SK-N-SH (cell line): Measurements from ENCODE around the gene PPP2R3A.
A peak's percentile ranks its signal among the peaks of the same experiment; 100 is the strongest.

ENCODE experiments used
- EP300 ChIP-seq, 2 experiments: IDR thresholded peaks; 2 replicates each; pipeline versions ENCODE4 v1.4.0 to v1.6.1; 2012; ENCODE audit warnings: borderline replicate concordance in 1 of 2, low read depth in 1 of 2, low read length in 1 of 2
- EZH2phosphoT487 ChIP-seq: fragments of 200-600 bp; sonication (generic); IDR thresholded peaks from 2 replicates; pipeline ENCODE4 v1.6.1; 2017; ENCODE audit warnings: low read depth, mixed run types, mild to moderate bottlenecking, antibody characterized with exemption, moderate library complexity, borderline replicate concordance
- FOSL2 ChIP-seq: IDR thresholded peaks from 2 replicates; pipeline ENCODE4 v1.4.0; 2012; ENCODE audit warnings: low read depth, mild to moderate bottlenecking, moderate library complexity, borderline replicate concordance
- FOXM1 ChIP-seq: IDR thresholded peaks from 2 replicates; pipeline ENCODE4 v1.4.0; 2012; ENCODE audit warnings: low read depth, mild to moderate bottlenecking
- SMC3 ChIP-seq: IDR thresholded peaks from 2 replicates; pipeline ENCODE4 v1.6.1; 2012; ENCODE audit warnings: low read depth, low read length, improper control_type of control experiment
- TF ChIP-seq, protein P1 (sequence below): fragments of 200-600 bp; sonication (generic); IDR thresholded peaks from 2 replicates; pipeline ENCODE4 v1.6.1; 2017; ENCODE audit warnings: antibody characterized with exemption, mild to moderate bottlenecking, moderate library complexity
- TF ChIP-seq, protein P2 (sequence below): IDR thresholded peaks from 2 replicates; pipeline ENCODE4 v1.4.0; 2012; ENCODE audit warnings: low read depth
- TF ChIP-seq, protein P3 (sequence below): fragments of 150-350 bp; IDR thresholded peaks from 2 replicates; pipeline ENCODE4 v1.6.1; 2017; ENCODE audit warnings: antibody characterized with exemption, low read length, low read depth, borderline replicate concordance
- TF ChIP-seq, protein P4 (sequence below): IDR thresholded peaks from 2 replicates; pipeline ENCODE4 v1.4.0; 2012; ENCODE audit warnings: low read depth, borderline replicate concordance

DNA sequence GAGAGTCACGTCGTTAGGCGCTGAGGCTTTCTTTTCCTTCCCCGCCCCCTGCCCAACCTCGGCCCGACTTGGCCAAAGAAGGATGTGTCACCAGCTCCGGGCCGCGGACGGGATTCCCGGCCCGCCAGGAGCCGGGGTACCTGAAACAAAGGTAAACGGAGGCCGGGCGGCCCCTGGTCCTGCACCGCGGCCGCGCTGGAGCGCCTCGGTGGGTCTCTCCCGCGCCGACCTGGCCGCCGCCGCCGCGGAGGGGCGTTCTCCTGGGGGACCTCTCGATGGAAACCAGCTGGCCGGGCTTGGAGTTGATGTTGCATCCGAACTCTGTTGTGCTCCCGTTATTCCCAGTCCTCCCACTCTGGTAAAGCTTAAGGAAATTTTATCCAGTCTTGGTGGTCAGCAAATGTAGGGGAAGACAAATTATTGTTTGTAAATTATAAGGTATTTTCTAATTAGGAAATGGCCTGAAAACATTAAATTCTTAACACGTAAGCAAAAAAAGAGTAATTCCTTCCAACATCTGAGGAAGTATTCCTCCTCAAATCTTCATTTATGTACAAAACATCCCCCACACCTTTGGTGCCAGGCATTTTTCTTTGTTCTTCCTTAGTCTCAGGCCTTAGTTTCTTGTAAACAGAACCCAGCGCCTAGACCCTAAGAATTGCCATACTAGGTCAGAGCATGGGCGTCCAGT, 888 bp downstream of the PPP2R3A start:
- TF ChIP-seq, protein P1, sequence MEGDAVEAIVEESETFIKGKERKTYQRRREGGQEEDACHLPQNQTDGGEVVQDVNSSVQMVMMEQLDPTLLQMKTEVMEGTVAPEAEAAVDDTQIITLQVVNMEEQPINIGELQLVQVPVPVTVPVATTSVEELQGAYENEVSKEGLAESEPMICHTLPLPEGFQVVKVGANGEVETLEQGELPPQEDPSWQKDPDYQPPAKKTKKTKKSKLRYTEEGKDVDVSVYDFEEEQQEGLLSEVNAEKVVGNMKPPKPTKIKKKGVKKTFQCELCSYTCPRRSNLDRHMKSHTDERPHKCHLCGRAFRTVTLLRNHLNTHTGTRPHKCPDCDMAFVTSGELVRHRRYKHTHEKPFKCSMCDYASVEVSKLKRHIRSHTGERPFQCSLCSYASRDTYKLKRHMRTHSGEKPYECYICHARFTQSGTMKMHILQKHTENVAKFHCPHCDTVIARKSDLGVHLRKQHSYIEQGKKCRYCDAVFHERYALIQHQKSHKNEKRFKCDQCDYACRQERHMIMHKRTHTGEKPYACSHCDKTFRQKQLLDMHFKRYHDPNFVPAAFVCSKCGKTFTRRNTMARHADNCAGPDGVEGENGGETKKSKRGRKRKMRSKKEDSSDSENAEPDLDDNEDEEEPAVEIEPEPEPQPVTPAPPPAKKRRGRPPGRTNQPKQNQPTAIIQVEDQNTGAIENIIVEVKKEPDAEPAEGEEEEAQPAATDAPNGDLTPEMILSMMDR: no peak
- TF ChIP-seq EZH2phosphoT487 (no peak), EP300 (IDR thresholded peaks at IDR 0.05; ENCODE audit: borderline replicate concordance in 1 of 2, low read depth in 1 of 2, low read length in 1 of 2) (0 out of 4 replicates have a peak, but pooled peaks of 1 of the 2 experiments have one; percentile 15), FOXM1 (no peak), SMC3 (0 out of 2 replicates have a peak, but pooled peaks have one; percentile 1), FOSL2 (no peak)
- TF ChIP-seq, protein P2, sequence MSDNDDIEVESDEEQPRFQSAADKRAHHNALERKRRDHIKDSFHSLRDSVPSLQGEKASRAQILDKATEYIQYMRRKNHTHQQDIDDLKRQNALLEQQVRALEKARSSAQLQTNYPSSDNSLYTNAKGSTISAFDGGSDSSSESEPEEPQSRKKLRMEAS: no peak
- TF ChIP-seq, protein P3, sequence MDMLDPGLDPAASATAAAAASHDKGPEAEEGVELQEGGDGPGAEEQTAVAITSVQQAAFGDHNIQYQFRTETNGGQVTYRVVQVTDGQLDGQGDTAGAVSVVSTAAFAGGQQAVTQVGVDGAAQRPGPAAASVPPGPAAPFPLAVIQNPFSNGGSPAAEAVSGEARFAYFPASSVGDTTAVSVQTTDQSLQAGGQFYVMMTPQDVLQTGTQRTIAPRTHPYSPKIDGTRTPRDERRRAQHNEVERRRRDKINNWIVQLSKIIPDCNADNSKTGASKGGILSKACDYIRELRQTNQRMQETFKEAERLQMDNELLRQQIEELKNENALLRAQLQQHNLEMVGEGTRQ: no peak
- TF ChIP-seq, protein P4, sequence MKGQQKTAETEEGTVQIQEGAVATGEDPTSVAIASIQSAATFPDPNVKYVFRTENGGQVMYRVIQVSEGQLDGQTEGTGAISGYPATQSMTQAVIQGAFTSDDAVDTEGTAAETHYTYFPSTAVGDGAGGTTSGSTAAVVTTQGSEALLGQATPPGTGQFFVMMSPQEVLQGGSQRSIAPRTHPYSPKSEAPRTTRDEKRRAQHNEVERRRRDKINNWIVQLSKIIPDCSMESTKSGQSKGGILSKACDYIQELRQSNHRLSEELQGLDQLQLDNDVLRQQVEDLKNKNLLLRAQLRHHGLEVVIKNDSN: no peak
